ENCODE measurements around the gene ANKRD53.
"Not testable (repeated sequence)": the region's sequence is repeated elsewhere in the genome, so short reads cannot be mapped to it uniquely, and the experiment has no call there.

The ANKRD53 gene

GRCh38 chr2:70991742-70992141 lies 13.3 kb downstream of the ANKRD53 start:
- DNase-seq (ENCODE audit: low spot score), result no peak

GRCh38 chr2:70992945-70993853 lies 14.8 kb downstream of the ANKRD53 start:
- DNase-seq (ENCODE audit: low spot score), result no peak

GRCh38 chr2:70994009-70994698 lies 15.7 kb downstream of the ANKRD53 start:
- no peak for DNase-seq (ENCODE audit: low spot score)

- DNase-seq (ENCODE audit: low spot score), result peak; percentile 90
Observed at GRCh38 chr2:70994699-70995425, 16.4 kb downstream of the ANKRD53 start, which contains the start of gene TEX261. Gene TEX261 (minus strand): TSS chr2:70994873. CDS start chr2:70994757, 116 bp downstream.

- DNase-seq (ENCODE audit: low spot score), result peak; percentile 57
Observed at GRCh38 chr2:70995426-70995729, 16.9 kb downstream of the ANKRD53 start.

GRCh38 chr2:70998885-70999284 lies 20.5 kb downstream of the ANKRD53 start:
- DNase-seq (ENCODE audit: low spot score), result not testable (repeated sequence)

GRCh38 chr2:70999362-70999761 lies 20.9 kb downstream of the ANKRD53 start:
- no peak for DNase-seq (ENCODE audit: low spot score)

- not testable (repeated sequence) for DNase-seq (ENCODE audit: low spot score)
Observed at GRCh38 chr2:70999931-71000330, 21.5 kb downstream of the ANKRD53 start.

GRCh38 chr2:71000780-71001591 lies 22.6 kb downstream of the ANKRD53 start:
- peak; percentile 82 for DNase-seq (ENCODE audit: low spot score)

- DNase-seq (ENCODE audit: low spot score), result no peak
Observed at GRCh38 chr2:71001592-71001927, 23.1 kb downstream of the ANKRD53 start.

GRCh38 chr2:71001981-71002570 lies 23.6 kb downstream of the ANKRD53 start:
- no peak for DNase-seq (ENCODE audit: low spot score)

GRCh38 chr2:71003396-71003795 lies 25.0 kb downstream of the ANKRD53 start:
- no peak for DNase-seq (ENCODE audit: low spot score)

- DNase-seq (ENCODE audit: low spot score), result no peak
Observed at GRCh38 chr2:71003966-71004755, 25.7 kb downstream of the ANKRD53 start.

GRCh38 chr2:71004857-71005256 lies 26.4 kb downstream of the ANKRD53 start:
- no peak for DNase-seq (ENCODE audit: low spot score)

- no peak for DNase-seq (ENCODE audit: low spot score)
Observed at GRCh38 chr2:71005271-71006202, 27.1 kb downstream of the ANKRD53 start.

GRCh38 chr2:71006323-71006722 lies 27.9 kb downstream of the ANKRD53 start:
- DNase-seq (ENCODE audit: low spot score), result no peak

GRCh38 chr2:71006955-71007799 lies 28.7 kb downstream of the ANKRD53 start:
- no peak for DNase-seq (ENCODE audit: low spot score)

GRCh38 chr2:71008342-71008741 lies 29.9 kb downstream of the ANKRD53 start:
- no peak for DNase-seq (ENCODE audit: low spot score)

GRCh38 chr2:71011786-71012185 lies 33.4 kb downstream of the ANKRD53 start:
- not testable (repeated sequence) for DNase-seq (ENCODE audit: low spot score)

All from hematopoietic multipotent progenitor cell treated with erythropoietin and hydrocortisone succinate and interleukin-3 and kit ligand, for 17 days (in vitro differentiated cells).